Inflammatory macrophage treated with lipopolysaccharide for 4 hours (primary cell): Measurements from ENCODE around the gene APC.

Experiments
- DNase-seq: peaks from one replicate; pipeline ENCODE4 v3.0.0-alpha.2; 2020

Gene APC

GRCh38 chr5:112717506-112718082 lies 20.1 kb upstream of the APC start:
- DNase-seq = no peak

GRCh38 chr5:112718344-112718743 lies 19.3 kb upstream of the APC start:
- DNase-seq = no peak

- DNase-seq = no peak
Measured at GRCh38 chr5:112720576-112720975, 17.1 kb upstream of the APC start.

DNA sequence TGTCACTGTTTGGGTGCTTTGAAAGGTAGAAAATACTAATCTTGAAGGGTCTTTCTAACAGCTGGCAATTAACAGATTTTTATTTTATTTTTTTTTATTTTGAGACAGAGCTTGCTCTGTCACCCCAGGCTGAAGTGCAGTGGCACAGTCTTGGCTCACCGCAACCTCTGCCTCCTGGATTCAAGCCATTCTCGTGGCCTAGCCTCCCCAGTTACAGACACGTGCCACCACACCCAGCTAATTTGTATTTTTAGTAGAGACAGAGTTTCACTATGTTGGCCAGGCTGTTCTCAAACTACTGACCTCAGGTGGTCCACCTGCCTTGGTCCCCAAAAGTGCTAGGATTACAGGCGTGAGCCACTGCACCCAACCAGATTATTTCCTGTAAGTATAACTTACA lies 12.8 kb upstream of the APC start:
- no peak for DNase-seq

GRCh38 chr5:112729630-112730029 lies 8.1 kb upstream of the APC start:
- DNase-seq = no peak

DNA sequence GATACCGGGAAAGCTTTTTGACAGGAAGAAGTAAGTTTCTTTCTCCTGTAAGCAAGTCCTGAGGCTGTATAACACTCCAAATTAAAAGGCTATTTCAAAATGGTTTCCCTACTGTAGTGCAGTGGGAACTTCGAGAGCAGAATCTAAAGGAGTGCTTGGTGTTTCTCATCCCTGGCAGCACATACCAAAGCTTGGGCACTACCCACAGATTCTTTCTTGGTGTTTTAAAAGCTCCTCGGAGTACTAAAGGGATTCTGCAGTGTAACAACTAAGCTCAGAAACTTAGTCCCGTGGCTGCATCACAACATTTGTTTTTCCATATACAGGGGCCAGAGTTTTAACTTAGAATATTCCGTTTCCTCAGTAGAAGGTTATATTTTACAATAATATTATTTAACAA lies 5.6 kb upstream of the APC start:
- no peak for DNase-seq

DNA sequence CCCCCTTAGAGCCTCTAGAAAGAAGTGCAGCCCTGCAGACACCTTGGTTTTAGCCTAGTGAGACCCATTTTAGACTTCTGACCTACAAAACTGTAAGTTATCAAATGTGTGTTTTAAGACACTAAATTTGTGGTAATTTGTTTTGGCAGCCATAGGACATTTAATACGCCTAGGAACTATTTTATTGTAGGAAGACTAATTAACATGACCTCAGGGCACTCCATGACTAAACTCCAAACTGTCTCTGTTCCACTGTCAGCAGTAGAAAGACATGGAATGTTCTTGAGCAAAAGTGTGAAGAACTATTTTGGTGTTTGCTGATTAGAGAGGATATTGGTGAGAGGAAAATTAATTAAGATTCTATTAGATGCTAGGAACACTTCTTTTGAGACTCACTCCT lies 4.1 kb upstream of the APC start:
- no peak for DNase-seq

DNA sequence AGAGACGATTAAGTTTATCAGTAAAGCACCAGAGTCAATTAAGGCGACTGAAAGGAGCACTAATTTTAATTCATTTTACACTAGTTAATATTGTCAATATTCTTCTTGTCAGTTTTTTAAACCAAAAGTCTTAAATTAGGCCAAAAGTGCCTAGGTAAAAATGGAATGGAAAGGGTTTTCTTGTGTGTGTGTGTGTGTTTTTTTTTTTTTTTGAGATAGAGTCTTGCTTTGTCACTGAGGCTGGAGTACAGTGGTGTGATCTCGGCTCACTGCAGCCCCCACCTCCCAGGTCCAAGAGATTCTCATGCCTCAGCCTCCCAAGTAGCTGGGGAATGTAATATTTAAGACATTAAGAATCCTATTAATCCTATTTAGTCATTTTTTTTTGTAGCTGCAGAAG lies 3.1 kb upstream of the APC start:
- DNase-seq = no peak

GRCh38 chr5:112735702-112736101 lies 2.0 kb upstream of the APC start:
- no peak for DNase-seq

DNA sequence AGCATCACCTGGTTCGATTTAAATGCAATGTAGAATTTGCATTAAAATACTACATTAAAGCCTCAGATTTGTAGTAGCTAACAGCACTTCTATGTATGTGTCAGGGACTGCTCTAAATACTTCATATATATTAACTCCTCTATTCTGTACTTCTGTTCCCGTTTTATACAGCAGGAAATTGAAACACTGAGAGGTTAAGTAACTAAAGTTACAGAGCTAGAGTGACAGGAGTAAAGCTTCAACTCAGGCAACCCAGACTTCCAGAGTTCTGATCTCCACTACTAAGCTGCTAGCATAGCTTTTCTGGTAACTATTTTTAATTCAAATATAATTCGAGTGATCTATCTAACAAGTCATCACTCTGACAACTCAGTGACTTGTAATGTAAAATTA lies 619 bp upstream of the APC start:
- DNase-seq = peak; percentile 64

- no peak for DNase-seq
Measured at GRCh38 chr5:112738191-112738560, 491 bp downstream of the APC start.

- no peak for DNase-seq
Measured at GRCh38 chr5:112742424-112742823, 4.7 kb downstream of the APC start.

DNA sequence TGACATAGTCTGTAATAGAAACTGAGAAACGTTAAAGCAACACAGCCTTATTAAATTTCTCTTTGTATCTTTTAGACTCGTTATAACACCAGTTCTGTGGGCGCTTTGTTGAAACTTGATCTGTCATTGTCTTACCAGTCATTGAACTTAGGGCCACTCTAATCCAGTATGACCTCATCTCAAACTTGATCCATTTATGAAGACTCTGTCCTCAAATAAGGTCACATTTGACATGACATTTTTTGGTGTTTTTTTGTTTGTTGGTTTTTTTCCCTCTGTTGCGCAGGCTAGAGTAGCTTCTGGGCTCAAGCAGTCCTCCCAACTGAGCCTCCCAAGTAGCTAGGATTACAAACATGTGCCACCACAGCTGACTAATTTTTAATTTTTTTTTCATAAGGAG lies 5.9 kb downstream of the APC start:
- no peak for DNase-seq

- no peak for DNase-seq
Measured at GRCh38 chr5:112752335-112752734, 14.7 kb downstream of the APC start.

DNA sequence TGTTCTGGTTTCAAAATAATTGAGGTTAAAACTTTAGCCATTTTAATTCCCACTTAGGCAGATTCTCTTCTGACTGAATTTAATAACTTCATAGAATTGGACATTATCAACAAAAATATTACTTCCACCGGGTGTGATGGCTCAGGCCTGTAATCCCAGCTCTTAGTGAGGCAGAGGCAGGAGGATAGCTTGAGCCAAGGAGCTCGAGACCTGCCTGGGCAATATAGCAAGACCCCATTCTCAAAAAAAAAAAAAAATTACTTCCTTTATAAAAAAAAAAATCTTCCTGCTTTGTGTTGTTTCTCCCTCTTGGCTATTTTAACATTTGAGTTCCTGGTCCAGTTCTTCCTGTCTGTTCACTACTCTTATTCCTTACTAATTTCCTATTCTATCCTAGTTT lies 18.0 kb downstream of the APC start:
- DNase-seq = no peak

- peak; percentile 75 for DNase-seq
Measured at GRCh38 chr5:112757468-112758208, 20.0 kb downstream of the APC start.

DNA sequence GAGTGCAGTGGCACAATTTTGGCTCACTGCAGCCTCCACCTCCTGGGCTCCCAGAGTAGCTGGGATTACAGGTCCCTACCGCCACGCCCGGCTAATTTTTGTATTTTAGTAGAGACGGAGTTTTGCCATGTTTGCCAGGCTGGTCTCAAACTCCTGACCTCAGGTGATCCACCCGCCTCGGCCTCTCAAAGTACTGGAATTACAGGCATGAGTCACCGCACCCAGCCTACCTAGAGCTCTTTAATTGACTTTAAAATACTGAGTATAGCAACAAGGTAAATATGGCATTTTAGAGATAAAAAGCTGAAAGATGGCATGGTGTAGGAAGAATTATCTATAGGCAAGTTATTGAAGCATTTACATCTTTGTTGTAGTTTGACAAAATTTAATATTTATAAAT lies 21.0 kb downstream of the APC start:
- no peak for DNase-seq

- no peak for DNase-seq
Measured at GRCh38 chr5:112762113-112762810, 24.6 kb downstream of the APC start.

DNA sequence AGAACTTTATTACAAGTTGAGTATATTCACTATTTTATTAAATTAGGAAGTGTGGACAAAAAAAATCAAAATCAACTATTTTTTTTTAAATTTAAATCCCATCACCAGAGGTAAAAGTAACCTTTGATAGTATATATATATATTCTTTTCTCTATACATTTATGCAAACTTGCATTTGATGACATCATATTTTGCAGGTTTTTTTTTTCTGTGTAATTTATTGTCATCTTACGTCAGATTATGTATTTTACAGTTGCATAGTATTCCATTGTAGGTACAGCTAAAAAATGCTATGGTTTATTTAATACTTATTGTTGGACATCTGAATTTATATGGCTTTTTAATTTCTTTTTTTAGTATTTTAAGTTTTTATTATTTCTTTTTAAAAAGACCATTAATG lies 25.5 kb downstream of the APC start:
- no peak for DNase-seq

DNA sequence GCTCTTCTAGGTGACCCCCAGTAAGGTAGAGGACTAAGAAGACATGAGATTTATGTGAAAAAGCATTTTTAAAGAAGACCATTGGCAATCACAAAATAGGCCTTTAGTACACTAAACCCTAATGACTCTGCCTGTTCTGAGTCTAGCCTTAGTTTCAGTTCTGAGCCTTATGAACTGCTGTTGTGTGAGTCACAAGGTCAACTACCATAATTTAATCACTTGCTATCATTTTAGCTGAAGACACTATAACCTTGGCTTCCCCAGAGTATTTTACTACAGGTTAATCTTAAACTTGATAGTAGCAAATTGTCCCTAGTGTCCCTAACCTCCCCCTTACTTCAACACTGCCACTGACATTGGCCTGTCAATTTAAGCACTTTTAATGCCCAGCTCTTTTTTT lies 34.4 kb downstream of the APC start:
- DNase-seq = no peak

- DNase-seq = no peak
Measured at GRCh38 chr5:112776301-112776856, 38.7 kb downstream of the APC start.

DNA sequence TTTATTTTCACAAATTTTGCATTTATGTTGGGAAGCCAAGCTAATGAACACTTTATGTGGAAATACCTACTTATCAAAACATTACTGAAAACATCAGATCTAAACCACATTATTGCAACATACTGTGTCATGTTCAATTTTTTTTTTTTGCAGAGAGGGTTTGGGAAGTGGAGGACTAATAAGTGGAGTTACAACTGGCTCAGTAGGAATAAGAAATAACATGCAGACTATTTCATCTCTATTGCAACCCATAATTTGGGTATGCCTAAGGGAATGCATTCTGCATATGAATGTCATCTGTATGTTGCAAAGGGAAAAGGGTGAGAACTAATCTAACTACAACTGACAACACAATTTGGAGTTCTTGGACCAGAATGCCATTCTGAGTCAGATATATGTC lies 41.8 kb downstream of the APC start:
- peak; percentile 48 for DNase-seq

DNA sequence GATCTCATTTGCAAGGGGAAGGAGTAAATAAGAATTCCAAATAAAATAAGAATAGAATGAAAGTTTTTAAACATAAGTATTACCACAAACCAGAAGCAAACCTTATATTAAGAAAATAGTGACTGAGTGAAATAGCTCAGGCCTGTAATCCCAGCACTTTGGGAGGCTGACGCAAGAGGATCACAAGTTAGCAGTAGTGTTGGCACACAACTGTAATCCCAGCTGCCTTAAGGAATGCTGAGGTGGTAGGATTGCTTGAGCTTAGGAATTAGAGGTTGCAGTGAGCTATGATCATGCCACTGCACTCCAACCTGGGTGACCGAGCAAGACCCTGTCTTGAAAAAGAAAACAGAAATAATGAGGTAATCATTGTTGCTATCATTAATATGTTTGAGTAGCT lies 47.0 kb downstream of the APC start:
- no peak for DNase-seq

DNA sequence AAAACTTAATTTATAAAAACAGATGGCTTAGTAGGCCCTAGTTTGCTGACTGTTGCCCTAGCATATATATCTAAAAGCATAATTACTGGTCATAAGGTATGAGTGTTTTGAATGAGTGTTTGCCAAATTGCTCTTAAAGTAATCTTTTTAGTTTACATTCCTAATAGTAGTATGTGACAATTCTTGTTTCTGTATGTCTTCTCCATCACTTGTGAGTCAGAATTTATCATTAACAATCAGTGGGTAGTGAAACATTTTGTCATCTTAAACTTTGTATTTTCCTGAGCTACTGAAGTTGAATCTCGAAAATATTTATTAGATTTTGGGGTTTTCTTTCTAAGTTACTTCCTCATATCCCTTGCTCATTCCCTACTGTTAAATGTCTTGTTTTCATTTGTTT lies 49.6 kb downstream of the APC start:
- no peak for DNase-seq
